NOMO-1 treated with DMSO at 0.1 percent for 48 hours (cell line): ENCODE measurements around the gene LAPTM4A.
"Not testable (repeated sequence)": the region's sequence is repeated elsewhere in the genome, so short reads cannot be mapped to it uniquely, and the experiment has no call there.

Source experiments
- DNase-seq: peaks from one replicate; lab custom pipeline; 2025; ENCODE audit not compliant: unreplicated experiment; lab: John Stamatoyannopoulos, UW

Gene LAPTM4A

GRCh38 chr2:20051532-20052228, at the start of gene LAPTM4A:
Gene LAPTM4A (minus strand): TSS chr2:20051628. CDS start chr2:20051520, 108 bp downstream.
- DNase-seq, result peak; percentile 99

- DNase-seq, result no peak
Measured at GRCh38 chr2:20100711-20101110, 49.3 kb upstream of the LAPTM4A start.

DNA sequence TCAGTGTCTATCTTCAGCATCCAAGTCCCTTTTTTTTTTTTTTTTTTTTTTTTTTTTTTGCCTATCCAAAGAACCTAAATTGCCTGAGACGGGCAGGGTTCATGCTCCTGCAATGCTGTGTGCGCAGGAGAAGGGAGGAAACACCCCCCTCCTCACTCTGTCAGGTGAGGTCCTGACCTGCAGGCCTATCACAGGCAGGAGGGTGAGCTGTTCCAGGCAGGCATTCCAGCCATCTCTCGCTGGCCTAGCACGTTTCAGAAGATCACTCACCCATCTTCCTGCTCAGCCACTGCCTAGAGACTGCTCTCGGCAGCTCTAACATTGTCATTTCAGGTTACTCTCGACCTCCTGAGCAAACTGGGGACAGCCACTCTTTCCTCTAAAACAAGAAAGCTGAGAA, 48.4 kb upstream of the LAPTM4A start:
- no peak for DNase-seq

GRCh38 chr2:20097889-20098714, 46.7 kb upstream of the LAPTM4A start:
- peak; percentile 80 for DNase-seq

DNA sequence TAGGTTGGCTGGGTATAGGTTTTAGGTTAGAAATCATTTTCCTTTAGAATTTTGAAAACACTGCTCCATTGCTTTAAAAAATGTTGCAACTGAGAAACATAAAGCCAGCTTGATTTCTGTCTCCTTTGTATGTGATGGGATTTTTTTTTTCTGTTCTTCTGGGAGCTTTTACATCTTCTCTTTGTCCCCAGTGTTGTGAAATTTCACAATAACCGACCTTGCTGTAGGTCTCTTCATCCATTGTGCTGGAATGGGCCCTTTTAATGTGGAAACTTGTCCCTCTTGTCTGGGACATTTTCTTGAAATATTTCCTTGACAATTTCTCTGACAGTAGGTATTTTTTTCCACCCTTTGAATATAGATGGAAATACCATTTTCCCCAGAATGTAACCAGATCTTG, 44.0 kb upstream of the LAPTM4A start:
- DNase-seq, result no peak

DNA sequence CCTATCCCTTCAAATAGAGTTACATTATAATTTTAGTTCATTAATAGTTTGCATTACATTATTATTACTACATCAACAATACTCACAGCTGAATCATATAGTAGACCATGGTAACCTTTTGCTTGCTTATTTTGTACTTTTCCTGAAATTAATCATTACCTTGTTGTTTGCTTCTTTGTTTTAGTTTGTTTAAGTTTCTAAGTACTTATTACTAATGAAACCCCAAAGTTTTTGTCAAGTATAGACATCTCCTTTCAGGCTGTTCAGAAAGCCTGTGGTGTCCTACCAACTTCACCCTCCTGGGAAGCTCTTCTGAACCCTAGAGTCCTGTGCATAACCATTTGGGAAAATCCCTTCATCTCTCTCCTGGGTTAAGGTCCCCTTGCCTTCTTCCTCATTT, 43.5 kb upstream of the LAPTM4A start:
- no peak for DNase-seq

GRCh38 chr2:20094142-20094755, 42.8 kb upstream of the LAPTM4A start:
- no peak for DNase-seq

- no peak for DNase-seq
Measured at GRCh38 chr2:20093263-20094141, 42.1 kb upstream of the LAPTM4A start.

- no peak for DNase-seq
Measured at GRCh38 chr2:20092901-20093235, 41.4 kb upstream of the LAPTM4A start.

DNA sequence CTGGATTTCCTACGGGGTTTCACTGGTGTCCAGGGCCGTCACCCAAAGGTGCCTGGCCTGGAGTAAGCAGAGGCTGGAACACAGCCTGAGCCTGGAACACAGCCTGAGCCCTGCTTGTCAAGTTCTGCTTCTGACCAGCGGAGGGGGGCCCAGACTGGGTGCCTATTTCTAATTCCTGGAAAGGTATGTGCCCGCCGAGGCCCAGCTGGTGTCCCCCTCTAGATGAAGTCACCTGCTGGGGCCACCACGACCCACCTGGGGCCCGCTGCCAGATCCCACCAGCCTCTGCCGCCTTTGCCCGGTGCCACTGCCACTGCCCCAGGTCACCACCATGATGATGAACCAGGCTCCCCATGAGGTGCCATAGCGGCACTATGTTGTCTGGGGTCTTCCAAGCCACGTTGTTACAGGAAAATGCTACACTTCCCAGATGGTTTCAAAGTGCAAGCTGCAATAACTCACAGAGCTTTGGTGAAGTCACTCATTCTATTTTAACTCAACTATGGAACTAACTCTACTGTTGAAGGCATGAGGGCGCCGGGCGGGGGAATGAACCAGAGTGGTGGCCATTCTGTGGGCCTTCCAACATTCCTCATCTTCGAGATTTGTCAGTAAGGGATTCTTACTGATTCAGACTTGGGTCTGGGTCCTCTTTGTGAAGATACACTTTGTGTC, 40.9 kb upstream of the LAPTM4A start:
- no peak for DNase-seq

DNA sequence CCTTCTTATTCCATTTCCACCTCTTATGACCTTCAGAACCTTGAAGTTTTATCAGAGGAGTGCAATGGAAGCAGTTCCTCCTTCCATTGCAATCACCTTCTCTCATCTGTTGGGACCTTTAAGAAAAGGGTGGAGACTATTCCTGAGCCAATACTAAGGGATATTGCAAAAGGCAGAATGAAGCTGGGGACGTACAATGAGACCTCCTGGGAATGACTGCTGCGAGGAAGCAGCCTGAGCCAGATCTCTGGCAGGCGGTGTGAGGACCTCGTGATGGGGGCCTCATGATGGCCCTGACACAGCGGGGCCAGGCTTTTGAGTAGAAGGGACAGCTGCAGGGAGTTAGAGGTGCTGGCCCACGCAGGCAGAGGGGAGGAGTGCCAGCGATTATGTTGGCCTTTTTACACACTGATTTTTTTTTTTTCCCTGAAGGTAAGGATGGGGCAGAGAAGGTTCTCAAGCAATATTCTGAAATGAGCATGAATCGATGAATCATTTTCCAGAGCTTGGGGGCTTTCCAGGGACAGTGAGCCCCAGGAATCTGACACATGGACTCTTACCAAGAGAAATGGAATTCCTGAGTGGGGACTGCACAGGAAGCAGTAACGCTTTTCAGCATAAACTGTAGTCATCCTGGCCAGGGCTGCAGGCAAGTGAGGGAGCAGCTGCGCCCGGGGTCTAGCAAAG, 40.0 kb upstream of the LAPTM4A start:
- DNase-seq, result no peak

- DNase-seq, result no peak
Measured at GRCh38 chr2:20089715-20090464, 38.5 kb upstream of the LAPTM4A start.

DNA sequence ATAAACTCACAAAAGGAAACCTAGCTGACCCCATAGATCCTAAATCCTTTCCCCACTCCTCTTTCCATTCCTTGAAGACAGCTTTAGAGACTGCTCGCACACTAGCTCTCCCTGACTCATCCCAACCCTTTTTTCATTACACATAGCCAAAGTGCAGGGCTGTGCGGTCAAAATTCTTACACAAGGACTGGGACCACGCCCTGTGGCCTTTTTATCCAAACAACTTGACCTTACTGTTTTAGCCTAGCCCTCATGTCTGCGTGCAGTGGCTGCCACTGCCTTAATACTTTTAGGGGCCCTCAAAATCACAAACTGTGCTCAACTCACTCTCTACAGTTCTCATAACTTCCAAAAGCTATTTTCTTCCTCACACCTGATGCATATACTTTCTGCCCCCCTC, 34.5 kb upstream of the LAPTM4A start:
- DNase-seq, result peak; percentile 22

DNA sequence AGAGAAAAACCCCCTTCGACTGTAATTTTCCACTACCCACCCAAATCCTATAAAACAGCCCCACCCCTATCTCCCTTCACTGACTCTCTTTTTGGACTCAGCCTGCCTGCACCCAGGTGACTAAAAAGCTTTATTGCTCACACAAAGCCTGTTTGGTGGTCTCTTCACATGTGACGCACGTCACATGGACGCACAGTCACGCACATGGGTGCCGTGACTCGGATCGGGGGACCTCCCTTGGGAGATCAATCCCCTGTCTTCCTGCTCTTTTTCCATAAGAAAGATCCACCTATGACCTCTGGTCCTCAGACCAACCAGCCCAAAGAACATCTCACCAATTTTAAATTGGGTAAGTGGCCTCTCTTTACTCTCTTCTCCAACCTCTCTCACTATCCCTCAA, 31.4 kb upstream of the LAPTM4A start:
- DNase-seq, result not testable (repeated sequence)

DNA sequence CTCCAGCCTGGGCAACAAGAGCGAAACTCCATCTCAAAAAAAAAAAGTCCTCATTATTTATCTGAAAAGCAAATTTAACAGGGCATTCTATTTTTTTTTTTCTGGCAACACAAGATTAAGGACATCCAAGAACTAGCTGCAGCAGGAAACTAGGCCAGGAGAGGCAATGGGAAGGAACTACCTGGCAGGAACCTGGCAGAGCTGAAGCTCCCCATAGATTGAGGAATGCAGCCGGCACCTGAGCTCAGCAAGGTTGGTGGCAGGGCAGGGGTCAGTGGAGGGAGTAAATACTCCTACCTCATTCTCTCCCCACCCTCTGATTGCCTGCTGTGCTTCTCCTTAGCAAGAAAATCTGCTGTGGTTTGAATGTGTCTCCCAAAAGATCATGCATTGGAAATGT, 30.4 kb upstream of the LAPTM4A start:
- DNase-seq, result no peak

- DNase-seq, result no peak
Measured at GRCh38 chr2:20080839-20081415, 29.5 kb upstream of the LAPTM4A start.

DNA sequence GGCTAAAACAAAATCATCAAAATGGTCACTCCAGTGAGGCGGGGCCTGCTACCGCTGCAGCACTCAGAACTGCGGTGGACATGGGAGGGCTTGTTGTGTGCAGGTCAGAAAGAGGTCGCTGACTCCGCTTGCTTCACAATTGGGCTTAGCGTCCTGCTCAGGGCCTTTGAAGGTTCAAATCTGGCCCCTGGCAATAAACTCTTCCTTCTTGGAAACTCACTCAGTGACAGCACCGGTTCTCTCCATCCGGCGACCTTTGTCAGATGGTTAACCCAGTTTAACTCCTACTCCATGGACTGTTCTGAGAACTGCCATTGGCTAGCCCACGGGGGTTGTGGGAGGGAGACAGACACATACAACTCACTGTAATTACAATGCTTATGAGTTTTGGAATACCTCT, 29.0 kb upstream of the LAPTM4A start:
- DNase-seq, result no peak

DNA sequence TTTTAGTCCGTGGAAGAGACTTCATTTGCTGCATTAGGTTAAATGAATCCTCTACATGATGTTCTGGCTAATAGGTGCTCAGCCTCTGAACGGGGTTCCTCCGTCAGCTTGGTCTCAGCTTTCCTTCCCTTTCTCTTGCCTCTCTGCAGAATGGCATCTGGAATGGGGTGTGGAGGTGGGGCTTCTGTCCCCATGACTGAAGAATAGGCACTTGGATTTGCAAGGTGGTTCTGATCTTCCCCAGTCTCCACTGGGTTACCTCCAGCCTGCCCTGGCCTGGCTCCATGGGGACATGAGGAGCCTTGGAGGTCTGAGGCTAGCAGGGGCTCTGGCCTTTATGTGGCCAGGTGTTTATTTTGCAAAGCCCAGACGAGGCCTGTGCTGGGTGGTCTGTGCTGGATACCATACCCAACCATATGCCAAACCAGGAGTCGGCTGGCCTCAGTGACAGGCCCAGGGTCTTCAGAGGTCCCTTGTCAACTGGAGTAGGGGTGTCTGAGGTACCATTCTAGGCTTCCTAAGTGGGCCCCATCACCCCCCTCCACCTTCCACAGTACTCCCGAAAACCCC, 28.2 kb upstream of the LAPTM4A start:
- no peak for DNase-seq
